Measurements from ENCODE around the gene ADGRD1. TPM values are rescaled to one million over a fixed set of nuclear protein-coding genes. Genes with fewer than 3 reads are reported as not detected.
A peak's percentile ranks its signal among the peaks of the same experiment; 100 is the strongest.

Gene ADGRD1
- total RNA-seq, 1 donor from 2014 or later = 4.0 TPM

DNA sequence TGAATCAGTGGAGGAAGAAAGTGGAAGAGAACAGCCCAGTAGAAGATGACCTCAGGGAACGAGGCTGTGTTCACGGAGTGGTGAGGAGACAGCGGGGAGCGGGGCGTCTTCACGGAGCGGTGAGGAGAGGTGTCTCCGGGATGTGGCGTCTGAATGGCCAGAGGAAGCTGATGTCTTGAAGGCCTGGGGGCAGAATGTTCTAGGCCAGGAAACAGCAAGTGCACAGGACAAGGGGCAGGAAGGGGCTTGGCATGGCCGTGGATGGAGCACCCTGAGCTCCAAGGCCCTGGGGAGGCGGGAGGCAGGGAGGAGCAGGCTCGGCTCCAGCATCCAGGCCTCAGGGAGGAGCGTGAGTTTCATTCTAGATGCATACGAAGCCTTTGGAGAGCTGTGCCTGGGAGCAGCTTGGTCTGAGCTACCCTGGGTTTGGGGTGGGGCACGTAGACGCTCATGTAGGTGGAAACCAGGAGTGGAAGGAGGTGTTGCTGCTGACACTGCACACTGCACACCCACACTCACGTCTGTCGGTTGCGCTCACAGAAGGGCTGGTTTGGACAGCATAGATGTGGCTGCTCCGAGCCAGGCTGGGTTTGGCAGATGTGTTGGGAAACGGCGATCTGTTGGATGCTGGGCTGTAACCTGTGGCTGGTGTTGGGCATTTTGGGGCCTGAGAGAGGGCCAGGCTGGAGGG lies 131.6 kb downstream of the ADGRD1 start:
- Mint-ChIP-seq H3K36me3 (ENCODE audit: insufficient read depth) (no peaks in the 10 kb centered on the region), H3K9me3 (ENCODE audit: low read depth) (no peaks in the 10 kb centered on the region), H3K27ac (no peak overlapping the region), H3K27me3 (peaks cover 5% of the 10 kb centered on the region), H3K4me3 (ENCODE audit: low read depth) (no peak overlapping the region), H3K4me1 (ENCODE audit: low read depth) (no peaks in the 10 kb centered on the region)
- peak; percentile 2 for DNase-seq (ENCODE audit: low spot score, unreplicated experiment)
- TF ChIP-seq CTCF (IDR thresholded peaks at IDR 0.05; ENCODE audit: unreplicated experiment) = no peak

- no peaks in the 10 kb centered on the region for H3K36me3 Mint-ChIP-seq (ENCODE audit: insufficient read depth)
- H3K9me3 Mint-ChIP-seq (ENCODE audit: low read depth) = no peaks in the 10 kb centered on the region
- H3K4me1 Mint-ChIP-seq (ENCODE audit: low read depth) = no peaks in the 10 kb centered on the region
- no peak for TF ChIP-seq CTCF (IDR thresholded peaks at IDR 0.05; ENCODE audit: unreplicated experiment)
- H3K4me3 Mint-ChIP-seq (ENCODE audit: low read depth) = no peak overlapping the region
- DNase-seq (ENCODE audit: low spot score, unreplicated experiment) = peak; percentile 4
- peaks cover 5% of the 10 kb centered on the region for H3K27me3 Mint-ChIP-seq
- H3K27ac Mint-ChIP-seq = no peak overlapping the region
Measured at GRCh38 chr12:131085816-131086591, 132.3 kb downstream of the ADGRD1 start.

DNA sequence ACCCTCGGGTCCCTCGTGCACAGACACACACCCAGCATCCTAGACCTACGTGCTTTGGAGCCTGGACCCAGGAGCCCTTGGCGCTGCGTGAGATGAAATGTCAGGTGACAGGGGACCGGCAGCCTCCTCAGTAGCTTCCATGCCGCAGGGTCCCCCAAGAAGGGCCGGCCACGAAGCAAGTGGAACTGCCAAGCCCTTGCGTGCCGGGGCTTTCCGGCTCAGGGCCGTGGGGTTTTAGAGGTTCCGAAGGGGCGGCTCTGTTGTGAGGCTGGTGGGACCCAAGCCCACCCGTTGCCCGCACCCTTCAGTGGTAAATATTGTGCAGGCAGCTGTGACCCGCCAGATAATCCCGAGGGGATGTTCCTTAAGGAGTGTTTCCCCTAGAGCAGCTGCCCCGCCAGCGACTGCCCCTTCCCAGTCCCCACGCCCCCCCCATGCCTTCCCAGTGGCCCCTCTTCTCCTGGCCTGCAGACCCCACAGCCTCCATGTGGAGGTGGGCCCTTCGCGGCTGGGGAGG lies 133.7 kb downstream of the ADGRD1 start:
- H3K36me3 Mint-ChIP-seq (ENCODE audit: insufficient read depth) = no peaks in the 10 kb centered on the region
- TF ChIP-seq CTCF (IDR thresholded peaks at IDR 0.05; ENCODE audit: unreplicated experiment) = no peak

GRCh38 chr12:131087991-131088700 lies 134.4 kb downstream of the ADGRD1 start:
- Mint-ChIP-seq H3K9me3 (ENCODE audit: low read depth) (no peaks in the 10 kb centered on the region), H3K27ac (no peak overlapping the region), H3K4me3 (ENCODE audit: low read depth) (no peak overlapping the region), H3K4me1 (ENCODE audit: low read depth) (no peaks in the 10 kb centered on the region), H3K27me3 (peaks cover 5% of the 10 kb centered on the region), H3K36me3 (ENCODE audit: insufficient read depth) (no peaks in the 10 kb centered on the region)
- peak; percentile 6 for DNase-seq (ENCODE audit: low spot score, unreplicated experiment)
- TF ChIP-seq CTCF (IDR thresholded peaks at IDR 0.05; ENCODE audit: unreplicated experiment) = no peak

More for the DNA sequence above, 133.7 kb downstream of the ADGRD1 start:
- Mint-ChIP-seq H3K27me3 (peaks cover 5% of the 10 kb centered on the region), H3K4me3 (ENCODE audit: low read depth) (no peak overlapping the region), H3K9me3 (ENCODE audit: low read depth) (no peaks in the 10 kb centered on the region), H3K4me1 (ENCODE audit: low read depth) (no peaks in the 10 kb centered on the region), H3K27ac (no peak overlapping the region)
- peak; percentile 6 for DNase-seq (ENCODE audit: low spot score, unreplicated experiment)
